IMR-90 (cell line): Measurements from ENCODE around the gene PRSS53. TPM values are rescaled to one million over a fixed set of nuclear protein-coding genes. Genes with fewer than 3 reads are reported as not detected.

Experiments
- ATAC-seq: fragments of 200-7000 bp; cut with Tn5 transposase; 2 replicates; pipeline ENCODE4 v1.9.1; 2020; ENCODE audit warnings: low read depth, mild to moderate bottlenecking, moderate library complexity
- BruUV-seq: library from RNA; stranded (reverse); fragments of 400-500 nt; replicated peaks from 2 replicates; lab custom pipeline; 2021; lab: Mats Ljungman, UMichigan
- CTCF ChIA-PET: fragments of 300-600 bp; formaldehyde crosslinking; extraction: SDS; loops from one replicate; lab custom pipeline; 2021; ENCODE audit warnings: antibody characterized with exemption; lab: Yijun Ruan, JAX
- POLR2A ChIA-PET: fragments of 300-600 bp; sonication (Branson Sonifier 250); formaldehyde crosslinking; loops from one replicate; lab custom pipeline; 2022; ENCODE audit warnings: antibody characterized with exemption; ENCODE audit not compliant: unreplicated experiment; lab: Charles Lee
- DNase-seq: peaks from one replicate; pipeline ENCODE4 v3.0.0; 2013
- H2AFZ ChIP-seq: replicated peaks from 2 replicates; pipeline ENCODE3; 2013; ENCODE audit warnings: low read length, mild to moderate bottlenecking; ENCODE audit not compliant: poor library complexity
- H2AK5ac ChIP-seq: 2 replicates; pipeline ENCODE4 v1.6.1; 2013; ENCODE audit warnings: low read depth, low read length, inconsistent platforms
- H2AK9ac ChIP-seq: replicated peaks from 2 replicates; pipeline ENCODE3; 2013; ENCODE audit warnings: mild to moderate bottlenecking, low read depth, low read length, moderate library complexity; ENCODE audit not compliant: poor library complexity
- H2BK120ac ChIP-seq: 2 replicates; pipeline ENCODE4 v1.6.1; 2013; ENCODE audit warnings: low read depth, low read length, inconsistent platforms
- H2BK15ac ChIP-seq: 3 replicates; pipeline ENCODE4 v1.6.1; 2013; ENCODE audit warnings: low read depth, low read length, inconsistent platforms
- H2BK20ac ChIP-seq: 2 replicates; pipeline ENCODE4 v1.6.1; 2013; ENCODE audit warnings: low read depth, mild to moderate bottlenecking, inconsistent platforms, low read length, moderate library complexity
- H2BK5ac ChIP-seq: 2 replicates; pipeline ENCODE4 v1.6.1; 2013; ENCODE audit warnings: mild to moderate bottlenecking, low read depth, low read length, inconsistent platforms; ENCODE audit not compliant: poor library complexity, severe bottlenecking
- H3K14ac ChIP-seq: replicated peaks from 2 replicates; pipeline ENCODE4 v1.6.1; 2013; ENCODE audit warnings: low read depth, low read length, inconsistent platforms
- H3K18ac ChIP-seq: 2 replicates; pipeline ENCODE4 v1.6.1; 2013; ENCODE audit warnings: low read depth, low read length, control low read depth
- H3K23ac ChIP-seq: 2 replicates; pipeline ENCODE4 v1.6.1; 2013; ENCODE audit warnings: low read depth, low read length, inconsistent platforms
- H3K27ac ChIP-seq: 2 replicates; pipeline ENCODE4 v1.5.1; 2013; ENCODE audit warnings: mild to moderate bottlenecking, control low read depth, low read length; ENCODE audit not compliant: insufficient read depth
- H3K27me3 ChIP-seq: 2 replicates; pipeline ENCODE4 v1.6.1; 2013; ENCODE audit warnings: low read length; ENCODE audit not compliant: control insufficient read depth, insufficient read depth
- H3K36me3 ChIP-seq: 2 replicates; pipeline ENCODE4 v1.6.1; 2013; ENCODE audit warnings: low read length, mixed read lengths; ENCODE audit not compliant: control insufficient read depth, insufficient read depth
- H3K4ac ChIP-seq: 2 replicates; pipeline ENCODE4 v1.6.1; 2013; ENCODE audit warnings: low read depth, low read length, inconsistent platforms
- H3K4me1 ChIP-seq: 2 replicates; pipeline ENCODE4 v1.6.1; 2013; ENCODE audit warnings: low read length, mixed read lengths; ENCODE audit not compliant: control insufficient read depth, insufficient read depth
- H3K4me2 ChIP-seq: 2 replicates; pipeline ENCODE4 v1.6.1; 2013; ENCODE audit warnings: low read depth, mild to moderate bottlenecking, control low read depth, low read length, moderate library complexity
- H3K4me3 ChIP-seq: 2 replicates; pipeline ENCODE4 v1.5.1; 2013; ENCODE audit warnings: low read depth, mild to moderate bottlenecking, control low read depth, low read length, moderate library complexity; ENCODE audit not compliant: insufficient read depth
- H3K56ac ChIP-seq: 2 replicates; pipeline ENCODE4 v1.6.1; 2013; ENCODE audit warnings: low read length, inconsistent platforms; ENCODE audit not compliant: insufficient read depth; ENCODE audit errors: extremely low read depth
- H3K79me1 ChIP-seq, 2 experiments: 2 replicates each; pipeline ENCODE4 v1.6.1; 2013; ENCODE audit warnings: low read length in 2 of 2, inconsistent platforms in 1 of 2, low read depth in 1 of 2
- H3K9ac ChIP-seq: 2 replicates; pipeline ENCODE4 v1.6.1; 2013; ENCODE audit warnings: low read depth, low read length, control low read depth
- H3K9me1 ChIP-seq: 2 replicates; pipeline ENCODE4 v1.6.1; 2013; ENCODE audit warnings: low read length, inconsistent platforms; ENCODE audit not compliant: insufficient read depth
- H3K9me3 ChIP-seq: 2 replicates; pipeline ENCODE4 v1.6.1; 2013; ENCODE audit warnings: low read length; ENCODE audit not compliant: control insufficient read depth, insufficient read depth
- H4K20me1 ChIP-seq: 2 replicates; pipeline ENCODE4 v1.6.1; 2013; ENCODE audit warnings: low read length, inconsistent platforms; ENCODE audit not compliant: insufficient read depth
- H4K5ac ChIP-seq: 2 replicates; pipeline ENCODE4 v1.6.1; 2013; ENCODE audit warnings: mild to moderate bottlenecking, low read depth, low read length, control low read depth
- H4K8ac ChIP-seq, 2 experiments: 2 replicates each; pipeline ENCODE4 v1.6.1; 2013; ENCODE audit warnings: low read depth in 2 of 2, low read length in 2 of 2, control low read depth in 1 of 2, inconsistent platforms in 1 of 2
- H4K91ac ChIP-seq: 2 replicates; pipeline ENCODE4 v1.6.1; 2013; ENCODE audit warnings: low read depth, low read length, inconsistent platforms; ENCODE audit not compliant: insufficient read depth
- BHLHE40 ChIP-seq: fragments of 150-350 bp; IDR thresholded peaks from 2 replicates; pipeline ENCODE4 v1.6.1; 2016; ENCODE audit warnings: mild to moderate bottlenecking, low read depth, low read length
- MAFK ChIP-seq: IDR thresholded peaks from 2 replicates; pipeline ENCODE4 v1.6.1; 2012; ENCODE audit warnings: low read depth, low read length, improper control_type of control experiment
- MAZ ChIP-seq: IDR thresholded peaks from 2 replicates; pipeline ENCODE4 v1.6.1; 2012; ENCODE audit warnings: low read depth, mild to moderate bottlenecking, low read length, improper control_type of control experiment, moderate library complexity, borderline replicate concordance
- NFE2L2 ChIP-seq: fragments of 150-350 bp; IDR thresholded peaks from 2 replicates; pipeline ENCODE4 v1.6.1; 2016; ENCODE audit warnings: low read depth, mild to moderate bottlenecking, low read length
- RCOR1 ChIP-seq: IDR thresholded peaks from 2 replicates; pipeline ENCODE4 v1.6.1; 2012; ENCODE audit warnings: mild to moderate bottlenecking, low read length, improper control_type of control experiment; ENCODE audit not compliant: insufficient replicate concordance
- RFX5 ChIP-seq: IDR thresholded peaks from 2 replicates; pipeline ENCODE4 v1.8.0; 2012; ENCODE audit warnings: low read depth, mild to moderate bottlenecking, low read length, moderate library complexity
- WGBS, 2 experiments: methylation state at CpG; one replicate each; pipeline versions ENCODE4 v1.1.5 to v1.1.7; 2013; ENCODE audit warnings: missing lambda C conversion rate in 2 of 2; ENCODE audit not compliant: insufficient read length in 1 of 2; ENCODE audit errors: extremely low coverage in 2 of 2; 5-methylcytosine and 5-hydroxymethylcytosine counted together
- dilution Hi-C: fragments of 300-500 bp; cut with HindIII; formaldehyde crosslinking; loops from one replicate; pipeline ENCODE4 v1.14.3; 2018; ENCODE audit warnings: low sequenced_read_pairs; ENCODE audit not compliant: unreplicated experiment
- in situ Hi-C: fragments of 300-500 bp; cut with MboI; formaldehyde crosslinking; loops from 3 replicates; pipeline ENCODE4 v1.14.3; 2019; ENCODE audit warnings: low sequenced_read_pairs, inconsistent platforms, mixed read lengths
- intact Hi-C: fragments of 100-400 bp; cut with micrococcal nuclease; formaldehyde crosslinking; loops from 2 replicates; pipeline ENCODE4 v1.10.0; 2022
- polyA plus RNA-seq, 3 experiments: library from polyadenylated mRNA; depleted of rRNA; stranded (reverse); fragments of >200 nt; gene quantifications; 2 replicates each; pipeline ENCODE4 v1.2.3, GENCODE V29; 2012; ENCODE audit warnings: low replicate concordance in 1 of 3
- total RNA-seq: library from RNA; depleted of rRNA; stranded (reverse); fragments of >200 nt; gene quantifications from 2 replicates; pipeline ENCODE4 v1.2.3, GENCODE V29; 2012

PRSS53 gene
- total and polyA plus RNA-seq, 2 of the 4 experiments (the other 2 are of a cell fraction), result 0.72 to 5.9 TPM

GRCh38 chr16:31071861-31072260, 16.9 kb downstream of the PRSS53 start:
- DNase-seq, result peak; percentile 94
- Histone ChIP-seq H3K27ac (peak overlapping the region; percentile 90; the same call in 1 of the 2 replicates), H2AK5ac (peak overlapping the region; percentile 80), H4K8ac (peak overlapping the region; percentile 83 to 98; a peak in 3 of 4 replicates), H3K18ac (no peak overlapping the region), H3K4me3 (peak overlapping the region; percentile 81; the same call in 1 of the 2 replicates), H3K23ac (peak overlapping the region; percentile 92; the same call in 1 of the 2 replicates), H3K9me1 (0 out of 2 replicates have a peak, but pooled peaks cover 6% of the 10 kb centered on the region), H2BK20ac (no peak overlapping the region), H3K4ac (peak overlapping the region; percentile 100), H3K9me3 (no peaks in the 10 kb centered on the region), H2BK15ac (no peak overlapping the region), H3K4me2 (peak overlapping the region; percentile 88), H4K5ac (peak overlapping the region; percentile 95; the same call in 1 of the 2 replicates), H3K27me3 (no peaks in the 10 kb centered on the region), H3K79me1 (peaks cover 12 to 58% of the 10 kb centered on the region in 2 experiments), H4K91ac (peak overlapping the region; percentile 93; the same call in 1 of the 2 replicates), H3K36me3 (peaks cover 7% of the 10 kb centered on the region), H2AK9ac (peak overlapping the region; percentile 98), H4K20me1 (no peaks in the 10 kb centered on the region), H2AFZ (no peak overlapping the region), H3K14ac (peak overlapping the region; percentile 98), H3K9ac (peak overlapping the region; percentile 96), H3K4me1 (peaks cover 6% of the 10 kb centered on the region), H3K56ac (peak overlapping the region; percentile 78; the same call in 1 of the 2 replicates), H2BK5ac (peak overlapping the region; percentile 88), H2BK120ac (peak overlapping the region; percentile 89; the same call in 1 of the 2 replicates)
- no peak for TF ChIP-seq RFX5
- TF ChIP-seq MAZ, result no peak
- TF ChIP-seq NFE2L2, result no peak
- TF ChIP-seq RCOR1, result peak; percentile 71
- TF ChIP-seq BHLHE40, result no peak
- no peak for TF ChIP-seq MAFK
- intact Hi-C loops, result loop anchor here (5.0 to 10.0 kb wide), 2 partner anchors 75 to 117 kb away; partner anchors contain the start of gene SETD1A
- ChIA-PET CTCF (interaction anchor here (0.6 kb wide), 1 partner anchor 636 kb away, joined by 3 read pairs; no protein-coding TSS in a partner anchor), POLR2A (no interaction called here)
- no peak for ATAC-seq
- dilution Hi-C loops, result no loop called here
- in situ Hi-C loops, result loop anchor here (10.0 kb wide), 1 partner anchor 393 kb away; no protein-coding TSS in a partner anchor
- BruUV-seq, result TSS peak; percentile 40
- 0% methylated on average over 1 of the region's 4 CpGs; no CpG with 5 or more reads in 1 of the 2 experiments for WGBS, 2 experiments
